ENCODE data around the gene GALNT3.

Gene GALNT3

GRCh38 chr2:165793779-165794535 is at the start of gene GALNT3:
TSS of gene GALNT3 (minus strand) at chr2:165794247. CDS start at chr2:165770700, 23,547 bp downstream.
- no peak for DNase-seq (ENCODE audit: low read depth)

DNA sequence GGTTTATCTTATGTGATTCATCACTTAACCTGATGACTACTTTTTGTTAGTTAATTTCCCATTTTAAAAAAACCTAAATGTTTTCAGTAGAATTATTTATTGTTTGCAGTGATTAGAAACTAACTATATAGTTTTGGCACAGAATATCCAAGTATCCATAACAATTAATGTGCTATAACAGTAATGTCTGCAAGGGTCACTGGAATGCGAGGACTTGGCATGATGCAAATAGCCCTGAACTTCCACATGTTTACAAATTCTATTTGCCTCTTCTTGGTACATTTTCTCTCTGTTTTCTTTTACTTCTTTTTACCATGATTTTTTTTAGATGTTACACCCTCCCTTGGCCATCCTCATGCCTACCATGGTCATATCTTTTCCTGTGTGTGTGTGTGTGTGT is 49.3 kb upstream of the GALNT3 start:
- no peak for DNase-seq (ENCODE audit: low read depth)

DNA sequence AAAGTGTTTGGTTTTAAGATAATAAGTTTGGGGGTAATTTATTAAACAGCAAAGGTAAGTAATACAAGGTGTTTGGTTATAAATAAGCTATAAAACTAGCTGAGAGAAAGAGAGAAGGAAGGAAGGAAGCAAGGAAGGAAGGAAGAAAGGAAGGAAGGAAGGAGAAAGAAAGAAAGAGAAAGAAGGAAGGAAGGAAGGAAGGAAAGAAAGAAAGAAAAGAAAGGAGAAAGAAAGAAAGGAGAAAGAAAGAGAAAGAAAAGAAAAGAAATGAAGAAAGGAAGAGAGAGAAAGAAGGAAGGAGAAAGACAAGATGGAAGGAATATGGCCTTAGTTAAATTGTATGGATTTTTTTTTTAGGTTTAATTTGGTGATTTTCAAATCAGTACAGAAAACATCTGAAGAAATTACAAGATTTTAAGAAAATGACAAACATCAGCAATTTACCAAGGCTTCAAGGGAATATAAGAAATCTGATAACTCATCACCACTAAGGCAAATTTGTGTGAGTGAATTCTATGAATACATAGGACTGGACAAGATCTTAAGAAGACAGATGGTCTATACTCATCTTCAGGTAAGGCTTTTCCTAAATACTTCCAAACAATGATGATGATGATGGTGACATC is 46.4 kb upstream of the GALNT3 start:
- no peak for DNase-seq (ENCODE audit: low read depth)

DNA sequence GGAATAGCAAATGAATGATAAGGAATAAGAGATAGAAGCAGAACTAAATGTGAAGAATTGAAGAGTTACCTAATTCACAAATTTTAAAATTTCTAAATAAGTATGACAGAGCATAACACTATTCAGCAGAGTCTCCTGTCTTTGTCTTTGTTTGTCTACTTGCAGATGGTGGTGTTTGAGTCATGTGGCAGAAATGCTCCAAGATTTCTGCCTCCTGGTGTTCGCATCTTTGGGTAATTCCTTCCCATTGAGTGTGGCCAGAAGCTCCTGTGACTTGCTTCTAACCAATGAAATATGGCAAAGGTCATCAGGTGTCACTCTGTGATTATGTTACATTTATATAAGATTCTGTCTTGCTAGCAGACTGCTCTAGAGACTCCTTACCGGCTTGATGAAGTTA is 45.6 kb upstream of the GALNT3 start:
- DNase-seq (ENCODE audit: low read depth), result no peak

GRCh38 chr2:165837122-165837521 is 43.1 kb upstream of the GALNT3 start:
- no peak for DNase-seq (ENCODE audit: low read depth)

- DNase-seq (ENCODE audit: low read depth), result no peak
Observed at GRCh38 chr2:165835363-165835762, 41.3 kb upstream of the GALNT3 start.

DNA sequence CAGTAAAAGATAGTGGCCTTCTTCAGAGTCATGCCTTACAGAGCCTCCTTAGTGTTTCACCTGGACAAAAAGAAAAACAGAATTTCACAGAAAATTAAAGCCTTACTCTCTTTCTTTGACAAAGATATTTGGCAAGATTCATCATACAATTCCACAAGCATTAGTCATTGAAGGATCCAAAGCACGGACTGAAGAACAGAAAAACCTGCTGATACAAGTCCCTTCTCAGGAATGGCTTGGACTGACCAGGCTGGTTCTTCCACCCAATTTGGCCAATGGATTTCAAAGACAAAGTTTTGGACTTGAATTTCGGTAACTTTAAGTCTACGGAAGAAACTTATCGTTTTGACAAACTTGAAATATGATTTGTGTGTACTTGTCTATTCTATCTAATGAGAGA is 39.1 kb upstream of the GALNT3 start:
- DNase-seq (ENCODE audit: low read depth), result no peak

DNA sequence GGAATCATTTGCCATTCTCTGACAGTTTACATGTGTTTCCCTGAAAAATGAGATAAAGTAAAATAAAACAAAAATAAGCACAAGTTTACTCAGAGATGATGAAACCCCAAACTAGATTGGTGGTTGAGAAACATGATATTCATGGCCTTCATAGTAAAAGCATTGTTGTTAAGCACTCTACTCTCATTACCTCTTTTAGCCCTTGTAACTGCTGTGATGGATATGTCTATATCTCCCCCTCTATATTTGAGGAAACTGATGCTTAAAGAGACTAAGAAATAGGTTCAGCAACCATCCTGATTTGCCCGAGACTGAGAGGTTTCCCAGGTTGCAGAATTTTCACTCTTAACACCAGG is 33.9 kb upstream of the GALNT3 start:
- DNase-seq (ENCODE audit: low read depth), result no peak

GRCh38 chr2:165827016-165827920 is 33.2 kb upstream of the GALNT3 start:
- DNase-seq (ENCODE audit: low read depth), result no peak

GRCh38 chr2:165825041-165825440 is 31.0 kb upstream of the GALNT3 start:
- DNase-seq (ENCODE audit: low read depth), result no peak

GRCh38 chr2:165820296-165820695 is 26.2 kb upstream of the GALNT3 start:
- DNase-seq (ENCODE audit: low read depth), result no peak

DNA sequence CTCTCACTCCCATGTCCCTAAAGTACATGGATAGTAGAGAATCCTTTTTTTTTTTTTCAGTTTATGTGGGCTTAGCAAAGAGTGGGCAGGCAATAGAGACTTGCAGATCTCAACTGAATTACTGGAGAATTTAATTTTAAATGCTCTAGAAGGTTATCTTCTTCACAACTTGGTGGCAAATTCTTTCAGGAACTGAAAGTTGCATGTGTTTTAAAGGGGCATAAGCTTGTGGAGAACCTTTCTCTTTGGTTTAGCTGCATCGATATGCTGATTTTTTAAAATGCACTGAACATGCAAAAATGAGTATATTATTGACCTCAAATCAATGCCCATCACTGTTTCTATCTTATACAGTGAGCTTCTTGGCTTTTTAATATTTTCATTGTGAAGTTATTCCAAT is 24.9 kb upstream of the GALNT3 start:
- DNase-seq (ENCODE audit: low read depth), result no peak

GRCh38 chr2:165815299-165816141 is 21.5 kb upstream of the GALNT3 start:
- no peak for DNase-seq (ENCODE audit: low read depth)

GRCh38 chr2:165814473-165814872 is 20.4 kb upstream of the GALNT3 start:
- no peak for DNase-seq (ENCODE audit: low read depth)

- DNase-seq (ENCODE audit: low read depth), result no peak
Observed at GRCh38 chr2:165811592-165812370, 17.7 kb upstream of the GALNT3 start.

GRCh38 chr2:165810418-165810817 is 16.4 kb upstream of the GALNT3 start:
- DNase-seq (ENCODE audit: low read depth), result no peak

DNA sequence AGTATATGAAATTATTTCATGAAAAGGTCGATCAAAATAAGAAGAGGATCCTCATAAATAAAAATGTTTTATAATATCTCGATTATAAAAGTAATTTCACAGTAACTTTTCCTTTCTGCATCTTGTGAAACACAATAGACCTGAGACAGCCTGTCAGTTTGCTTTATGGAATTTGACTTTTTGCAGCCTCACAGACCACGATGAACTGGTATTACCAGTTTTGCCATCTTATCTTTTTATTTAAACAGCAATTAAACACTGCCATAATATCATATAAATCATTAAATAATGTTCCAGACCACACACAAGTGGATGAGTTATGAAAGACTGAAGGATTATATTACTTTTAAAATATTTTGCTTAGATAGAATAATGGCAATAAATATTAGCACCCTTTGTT is 10.7 kb upstream of the GALNT3 start:
- no peak for DNase-seq (ENCODE audit: low read depth)

- DNase-seq (ENCODE audit: low read depth), result no peak
Observed at GRCh38 chr2:165803123-165803760, 9.2 kb upstream of the GALNT3 start.

GRCh38 chr2:165801176-165801575 is 7.1 kb upstream of the GALNT3 start:
- DNase-seq (ENCODE audit: low read depth), result no peak

DNA sequence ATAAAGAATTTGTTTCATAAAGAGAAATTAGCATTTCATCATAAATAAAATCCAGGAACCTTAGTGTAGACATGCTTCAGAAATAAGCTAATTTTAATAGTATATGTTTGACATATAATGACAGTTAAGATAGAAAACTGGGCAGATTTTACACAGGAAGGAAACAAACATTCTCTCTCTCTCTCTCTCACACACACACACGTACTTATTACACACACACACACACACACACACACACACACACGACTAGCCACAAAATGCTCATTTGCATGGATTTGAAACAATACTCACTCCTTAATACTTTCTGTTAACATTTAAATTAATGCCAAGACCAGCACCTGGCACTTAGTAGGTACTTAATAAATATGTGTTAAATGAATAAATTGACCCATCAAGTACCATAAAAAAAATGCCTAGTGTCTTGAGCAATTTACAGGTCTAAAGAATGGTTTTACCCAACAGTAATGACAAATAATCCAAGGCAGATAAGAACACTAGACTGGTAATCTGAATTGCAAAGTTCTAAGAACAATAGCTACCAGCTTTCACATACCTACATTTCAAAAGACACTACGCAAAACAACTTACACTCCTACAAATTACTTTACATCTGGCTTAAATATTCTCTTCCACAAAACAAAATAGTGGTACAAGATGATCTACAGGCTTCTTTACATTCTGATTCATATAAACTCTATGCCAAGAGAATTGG is 2.9 kb upstream of the GALNT3 start:
- DNase-seq (ENCODE audit: low read depth), result no peak
